Activated CD4-positive, alpha-beta T cell treated with anti-CD3 and anti-CD28 coated beads, Interleukin-2, amount 50 U/mL, for 16 hours (primary cell): Measurements from ENCODE around the gene OR4X1.
A peak's percentile ranks its signal among the peaks of the same experiment; 100 is the strongest.
"Not testable (repeated sequence)": the region's sequence is repeated elsewhere in the genome, so short reads cannot be mapped to it uniquely, and the experiment has no call there.

Experiments used
- DNase-seq: peaks from one replicate; pipeline ENCODE4 v3.0.0-alpha.2; 2020

OR4X1 gene, protein sequence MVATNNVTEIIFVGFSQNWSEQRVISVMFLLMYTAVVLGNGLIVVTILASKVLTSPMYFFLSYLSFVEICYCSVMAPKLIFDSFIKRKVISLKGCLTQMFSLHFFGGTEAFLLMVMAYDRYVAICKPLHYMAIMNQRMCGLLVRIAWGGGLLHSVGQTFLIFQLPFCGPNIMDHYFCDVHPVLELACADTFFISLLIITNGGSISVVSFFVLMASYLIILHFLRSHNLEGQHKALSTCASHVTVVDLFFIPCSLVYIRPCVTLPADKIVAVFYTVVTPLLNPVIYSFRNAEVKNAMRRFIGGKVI

DNA sequence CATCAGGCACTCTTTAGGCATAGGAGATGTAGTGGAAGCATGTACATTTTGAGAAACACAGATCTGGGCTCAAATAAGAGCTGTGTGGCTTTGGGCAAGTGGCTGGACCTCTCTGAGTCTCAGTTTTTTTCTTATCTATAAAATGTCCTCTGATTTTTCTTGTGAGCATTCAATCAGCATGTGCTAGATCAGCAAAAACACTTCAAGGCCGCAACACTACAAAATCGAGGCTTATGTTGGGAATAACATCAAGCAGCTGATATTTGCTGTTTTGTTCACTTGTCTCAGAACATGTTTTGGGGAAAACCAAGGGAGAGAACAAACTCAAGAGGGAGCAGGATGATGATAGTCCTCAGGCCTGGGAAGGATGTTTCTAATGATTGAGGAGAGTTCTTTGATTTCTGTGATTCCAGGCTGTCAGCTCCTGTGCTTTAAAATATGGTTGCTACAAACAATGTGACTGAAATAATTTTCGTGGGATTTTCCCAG, at the start of gene OR4X1:
OR4X1 (plus strand) TSS at position 439 of the 489 bp plus-strand sequence; CDS start at position 439, 0 bp downstream.
- no peak for DNase-seq

DNA sequence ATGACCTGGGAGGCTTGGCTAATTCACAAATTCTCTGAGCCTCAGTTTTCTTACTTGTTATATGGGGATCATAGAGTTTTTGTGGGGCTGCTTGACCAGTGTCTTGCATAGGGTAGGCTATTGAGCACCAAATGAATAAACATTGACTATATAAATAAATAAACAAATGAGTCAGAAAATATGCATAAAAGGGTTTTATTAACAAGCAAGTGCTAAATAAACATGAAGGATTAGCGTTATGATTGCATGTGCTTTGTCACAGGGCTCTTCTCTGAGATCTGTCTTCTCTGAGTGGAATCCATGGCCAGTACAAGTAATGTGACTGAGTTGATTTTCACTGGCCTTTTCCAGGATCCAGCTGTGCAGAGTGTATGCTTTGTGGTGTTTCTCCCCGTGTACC, 47.2 kb upstream of the OR4X1 start, which contains the start of gene OR4B1:
OR4B1 (plus strand) TSS at position 301 of the 400 bp plus-strand sequence; CDS start at position 301, 0 bp downstream.
- no peak for DNase-seq

DNA sequence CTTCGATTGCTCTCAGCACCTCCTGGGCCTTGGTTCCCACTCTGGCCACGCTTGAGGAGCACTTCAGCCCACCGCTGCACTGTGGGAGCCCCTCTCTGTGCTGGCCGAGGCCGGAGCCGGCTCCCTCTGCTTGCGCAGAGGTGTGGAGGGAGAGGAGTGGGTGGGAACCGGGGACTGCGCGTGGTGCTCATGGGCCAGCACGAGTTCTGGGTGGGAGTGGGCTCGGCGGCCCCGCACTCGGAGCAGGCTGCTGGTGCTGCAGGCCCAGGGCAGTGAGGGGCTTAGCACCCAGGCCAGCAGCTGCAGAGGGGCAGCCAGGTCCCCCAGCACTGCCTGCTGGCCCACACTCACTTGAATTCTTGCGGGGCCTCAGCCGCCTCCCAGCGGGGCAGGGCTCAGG, 34.9 kb upstream of the OR4X1 start:
- no peak for DNase-seq

DNA sequence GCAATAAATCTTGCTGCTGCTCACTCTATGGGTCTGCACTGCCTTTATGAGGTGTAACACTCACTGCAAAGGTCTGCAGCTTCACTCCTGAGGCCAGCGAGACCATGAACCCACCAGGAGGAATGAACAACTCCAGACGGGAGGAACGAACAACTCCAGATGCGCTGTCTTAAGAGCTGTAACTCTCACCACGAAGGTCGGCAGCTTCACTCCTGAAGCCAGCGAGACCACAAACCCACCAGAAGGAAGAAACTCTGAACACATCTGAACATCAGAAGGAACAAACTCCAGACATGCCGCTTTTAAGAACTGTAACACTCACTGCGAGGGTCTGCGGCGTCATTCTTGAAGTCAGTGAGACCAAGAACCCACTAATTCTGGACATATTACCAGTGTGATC, 33.6 kb upstream of the OR4X1 start:
- DNase-seq: not testable (repeated sequence)

DNA sequence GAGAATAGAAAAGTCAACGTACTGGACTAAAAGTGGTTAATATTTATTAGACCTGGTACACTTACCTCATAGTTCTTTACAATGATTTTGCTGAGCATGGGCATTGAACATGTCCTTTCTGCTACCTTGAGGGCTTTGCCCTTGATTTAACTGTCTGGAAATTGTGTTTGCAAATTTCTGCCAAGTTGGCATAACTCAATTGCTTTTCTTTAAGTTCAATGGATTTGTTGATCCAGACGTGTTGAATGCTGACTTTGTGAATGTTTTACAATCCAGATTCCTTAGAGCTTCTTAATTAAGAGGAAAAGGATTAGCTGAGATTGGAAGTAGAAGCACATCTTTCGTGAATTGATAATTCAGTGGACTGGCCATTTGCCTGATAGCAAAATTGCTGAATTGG, 25.9 kb upstream of the OR4X1 start:
- no peak for DNase-seq

DNA sequence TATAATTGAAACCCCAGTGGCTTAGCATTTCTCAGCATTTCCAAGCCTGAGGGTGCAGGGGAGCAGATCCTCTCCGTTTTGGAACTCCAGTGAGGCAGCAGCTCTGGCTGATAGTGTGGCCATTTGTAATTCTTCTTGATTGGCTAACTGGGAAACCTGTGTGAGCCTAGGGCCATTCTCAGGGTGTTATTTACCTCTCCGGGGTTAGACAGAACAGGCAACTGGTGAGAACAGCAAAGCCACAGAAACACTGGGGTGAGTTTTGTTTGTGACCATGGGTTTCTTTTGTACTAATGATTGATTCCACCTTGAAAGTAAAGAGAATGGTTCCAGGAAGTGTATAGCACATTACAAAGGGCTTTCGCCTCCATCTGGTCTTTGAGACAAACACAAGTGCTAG, 21.2 kb upstream of the OR4X1 start:
- DNase-seq: no peak

DNA sequence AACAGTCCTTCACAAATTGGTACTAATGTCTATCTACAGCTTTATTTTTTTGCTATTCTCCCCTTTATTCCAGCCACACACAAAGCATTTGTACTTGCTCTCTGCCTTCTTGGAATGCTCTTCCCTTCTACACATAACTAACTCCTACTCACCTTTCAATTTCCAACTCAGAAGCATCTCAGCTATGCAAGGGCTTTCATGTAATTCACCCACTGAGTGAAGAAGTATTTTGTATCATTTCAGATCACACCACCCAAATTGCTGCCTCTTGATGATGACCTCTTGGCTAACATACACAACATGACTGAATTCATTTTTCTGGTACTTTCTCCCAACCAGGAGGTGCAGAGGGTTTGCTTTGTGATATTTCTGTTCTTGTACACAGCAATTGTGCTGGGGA, 18.9 kb upstream of the OR4X1 start, which contains the start of gene OR4X2:
OR4X2 (plus strand) TSS at position 301 of the 400 bp plus-strand sequence; CDS start at position 301, 0 bp downstream.
- no peak for DNase-seq

DNA sequence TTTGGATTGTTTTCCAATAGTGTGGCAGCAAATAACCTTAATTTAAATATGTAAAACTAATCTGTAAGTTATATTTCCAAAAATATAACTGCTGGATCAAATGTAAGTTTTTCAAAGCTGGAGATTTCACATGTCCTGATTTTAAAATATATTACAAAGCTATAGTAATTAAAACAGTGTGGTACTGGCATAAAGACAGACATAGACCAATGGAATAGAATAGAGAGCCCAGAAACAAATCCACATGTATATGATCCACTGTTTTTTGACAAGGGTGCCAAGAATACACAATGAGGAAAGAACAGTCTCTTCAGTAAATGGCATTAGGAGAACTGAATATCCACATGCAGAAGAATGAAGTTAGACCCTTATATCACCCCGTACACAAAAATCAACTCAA, 14.8 kb upstream of the OR4X1 start:
- no peak for DNase-seq

DNA sequence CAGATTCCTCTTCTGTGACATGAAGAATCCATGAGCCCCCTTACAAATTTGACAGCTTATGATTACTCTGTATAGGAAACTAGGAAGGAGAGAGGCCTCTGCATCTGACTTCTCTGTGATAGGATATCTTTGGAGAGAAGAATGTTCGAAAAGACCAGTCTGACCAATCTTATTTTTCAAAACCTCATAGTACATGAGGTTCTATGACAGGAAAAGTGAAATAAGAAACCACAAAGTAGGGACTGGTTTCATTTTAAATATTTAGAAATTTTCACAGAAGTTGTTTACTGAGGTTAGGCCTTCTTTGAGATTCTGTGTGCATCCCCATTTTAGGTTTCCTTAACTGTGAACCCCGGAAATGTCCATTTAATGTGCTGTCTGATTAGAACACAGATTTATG, 2.1 kb upstream of the OR4X1 start:
- DNase-seq: no peak

DNA sequence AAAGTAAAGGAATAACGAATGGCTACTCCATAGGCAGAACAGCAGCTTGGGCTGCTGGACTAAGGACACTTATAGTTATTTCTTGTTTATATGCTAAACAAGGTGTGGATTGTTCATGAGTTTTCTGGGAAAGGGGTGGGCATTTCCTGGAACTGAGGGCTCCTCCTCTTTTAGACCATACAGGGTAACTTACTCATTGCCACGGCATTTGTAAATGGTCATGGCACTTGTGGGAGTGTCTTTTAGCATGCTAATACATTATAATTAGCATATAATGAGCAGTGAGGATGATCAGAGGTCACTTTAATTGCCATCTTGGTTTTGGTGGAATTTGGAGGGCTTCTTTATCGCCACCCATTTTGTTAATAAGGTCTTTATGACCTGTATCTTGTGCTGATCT, 7.0 kb downstream of the OR4X1 start:
- no peak for DNase-seq

DNA sequence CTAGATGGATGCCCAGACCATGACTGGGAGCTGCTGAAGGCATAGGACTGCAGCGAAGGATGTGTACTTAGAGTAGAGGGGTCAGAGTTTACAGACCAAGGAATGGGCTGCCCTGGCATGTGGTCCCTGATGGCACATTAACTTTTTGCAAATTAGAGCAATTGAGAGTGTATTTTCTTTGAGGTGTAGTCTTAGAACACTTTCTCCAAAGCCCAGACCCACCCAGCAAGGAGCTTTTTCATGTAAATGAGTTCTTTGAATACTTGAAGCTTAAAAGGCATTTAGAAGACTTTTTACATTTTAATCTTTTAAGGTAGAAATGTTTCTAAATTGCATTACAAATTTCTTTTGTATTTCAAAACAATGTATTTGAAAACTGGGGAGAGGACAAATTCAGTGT, 8.9 kb downstream of the OR4X1 start:
- no peak for DNase-seq

DNA sequence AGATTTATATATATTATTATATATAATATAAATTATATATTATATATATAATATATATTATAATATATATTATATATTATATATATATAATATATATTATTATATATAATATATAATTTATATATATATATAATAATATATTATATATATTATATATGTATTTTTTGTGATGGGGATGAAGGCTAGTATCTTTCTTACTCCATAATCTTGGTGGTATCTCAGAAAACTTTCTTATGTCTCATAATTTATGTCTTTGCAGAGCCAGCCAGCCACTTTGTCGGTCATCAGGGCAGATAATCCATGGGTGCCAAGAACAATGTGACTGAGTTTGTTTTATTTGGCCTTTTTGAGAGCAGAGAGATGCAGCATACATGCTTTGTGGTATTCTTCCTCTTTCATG, 42.3 kb downstream of the OR4X1 start, which contains the start of gene OR4S1:
OR4S1 (plus strand) TSS at position 301 of the 400 bp plus-strand sequence; CDS start at position 301, 0 bp downstream.
- no peak for DNase-seq

DNA sequence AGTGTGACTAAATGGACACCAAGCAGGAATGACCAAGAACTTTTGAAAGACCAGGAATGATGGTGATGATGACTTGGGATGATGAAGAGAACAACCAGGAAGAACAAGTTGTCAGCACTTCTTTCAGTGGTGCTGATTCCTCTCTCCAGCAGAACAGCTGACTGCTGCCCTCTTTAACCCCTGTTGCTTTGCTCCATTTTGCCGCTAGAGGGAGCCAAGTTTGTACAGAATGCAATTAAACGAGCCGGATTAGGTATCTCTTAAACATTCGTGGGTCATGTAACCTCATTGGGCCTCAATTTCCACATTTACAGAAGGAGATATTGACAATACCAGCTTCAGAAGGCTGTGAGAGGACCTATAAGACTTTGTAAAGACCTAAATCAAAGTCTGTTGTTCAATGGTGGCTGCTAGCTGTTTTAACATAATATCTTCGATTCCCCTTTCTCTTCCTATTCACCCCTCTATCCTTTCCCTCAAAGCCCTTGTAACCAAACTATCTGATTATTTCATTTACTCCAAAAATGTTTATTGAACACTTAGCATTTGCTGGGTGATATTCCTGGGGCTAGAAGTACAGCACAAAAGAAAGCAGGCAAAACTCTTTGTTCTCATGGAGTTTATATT, 44.2 kb downstream of the OR4X1 start:
- DNase-seq: peak; percentile 74

DNA sequence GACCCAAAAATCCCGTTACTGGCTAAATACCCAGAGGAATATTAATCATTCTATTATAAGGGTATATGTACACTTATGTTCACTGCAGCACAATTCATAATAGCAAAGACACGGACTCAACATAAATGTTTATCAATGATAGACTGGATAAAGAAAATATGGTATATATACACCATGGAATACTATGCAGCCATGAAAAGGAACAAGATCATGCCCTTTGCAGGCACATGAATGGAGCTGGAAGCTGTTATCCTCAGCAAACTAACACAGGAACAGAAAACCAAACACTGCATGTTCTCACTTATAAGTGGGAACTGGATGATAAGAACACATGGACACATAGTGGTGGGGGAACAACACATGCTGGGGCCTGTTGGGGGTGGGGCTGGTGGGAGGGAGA, 49.9 kb downstream of the OR4X1 start:
- DNase-seq: not testable (repeated sequence)
